DND-41 (cell line): ENCODE data around the gene NXPE1.

Experiments
- CTCF ChIP-seq: IDR thresholded peaks from 2 replicates; pipeline ENCODE4 v1.5.1; 2012; ENCODE audit warnings: borderline replicate concordance, low read length, moderate library complexity, mild to moderate bottlenecking; ENCODE audit not compliant: poor library complexity, severe bottlenecking; ENCODE audit errors: extremely low read depth
- EZH2 ChIP-seq: IDR thresholded peaks from 3 replicates; pipeline ENCODE4 v1.6.1; 2012; ENCODE audit warnings: borderline replicate concordance, low read depth, mild to moderate bottlenecking, moderate library complexity, low read length, inconsistent platforms; ENCODE audit not compliant: severe bottlenecking

GRCh38 chr11:114569801-114570200 is 10.1 kb upstream of the NXPE1 start:
- TF ChIP-seq CTCF = no peak
- no peak for TF ChIP-seq EZH2
